PC-3 (cell line): Measurements from ENCODE around the gene NEMP2. TPM values are rescaled to one million over a fixed set of nuclear protein-coding genes. Genes with fewer than 3 reads are reported as not detected.

Experiments used
- ATAC-seq: fragments of 200-7000 bp; cut with Tn5 transposase; 2 replicates; pipeline ENCODE4 v1.9.1; 2020; ENCODE audit warnings: mild to moderate bottlenecking, moderate library complexity
- BruUV-seq: library from RNA; stranded (reverse); fragments of 400-500 nt; replicated peaks from 2 replicates; lab custom pipeline; 2021; lab: Mats Ljungman, UMichigan
- CTCF ChIA-PET: fragments of 300-600 bp; sonication (Branson Sonifier 250); formaldehyde crosslinking; loops from one replicate; lab custom pipeline; 2022; ENCODE audit warnings: antibody characterized with exemption; lab: Charles Lee
- POLR2A ChIA-PET: fragments of 300-600 bp; sonication (Branson Sonifier 250); formaldehyde crosslinking; loops from one replicate; lab custom pipeline; 2022; ENCODE audit warnings: antibody characterized with exemption; ENCODE audit not compliant: unreplicated experiment; lab: Charles Lee
- DNase-seq: peaks from one replicate; pipeline ENCODE4 v3.0.0-alpha.2; 2015
- H2AFZ ChIP-seq: fragments of 300-600 bp; sonication (generic); 2 replicates; pipeline ENCODE4 v1.6.0; 2016; ENCODE audit warnings: antibody characterized with exemption, low read length
- H3F3A ChIP-seq: fragments of 300-600 bp; sonication (generic); one replicate; pipeline ENCODE4 v1.6.0; 2017; ENCODE audit warnings: antibody characterized with exemption, low read length, control low read depth, mild to moderate bottlenecking; ENCODE audit not compliant: unreplicated experiment
- H3K27ac ChIP-seq: fragments of 300-600 bp; sonication (generic); 2 replicates; pipeline ENCODE4 v1.5.1; 2016; ENCODE audit warnings: mild to moderate bottlenecking, low read length
- H3K27me3 ChIP-seq: fragments of 300-600 bp; sonication (generic); 2 replicates; pipeline ENCODE4 v1.6.1; 2016; ENCODE audit warnings: low read length, mixed read lengths
- H3K36me3 ChIP-seq: fragments of 300-600 bp; sonication (generic); 2 replicates; pipeline ENCODE4 v1.6.1; 2016; ENCODE audit warnings: low read depth, mixed run types, low read length, mixed read lengths
- H3K4me1 ChIP-seq: fragments of 300-600 bp; sonication (generic); 2 replicates; pipeline ENCODE4 v1.5.1; 2016; ENCODE audit warnings: low read length; ENCODE audit not compliant: insufficient read depth
- H3K4me2 ChIP-seq: fragments of 300-600 bp; sonication (generic); 2 replicates; pipeline ENCODE4 v1.6.0; 2016; ENCODE audit warnings: low read length
- H3K4me3 ChIP-seq: fragments of 300-600 bp; sonication (generic); 2 replicates; pipeline ENCODE4 v1.5.1; 2016; ENCODE audit warnings: mild to moderate bottlenecking, low read length, mixed read lengths
- H3K79me2 ChIP-seq: fragments of 300-600 bp; sonication (generic); 2 replicates; pipeline ENCODE4 v1.6.1; 2017; ENCODE audit warnings: low read length, mixed read lengths
- H3K9ac ChIP-seq: fragments of 300-600 bp; sonication (generic); 2 replicates; pipeline ENCODE4 v1.6.0; 2016; ENCODE audit warnings: mild to moderate bottlenecking, low read length
- H3K9me2 ChIP-seq: fragments of 300-600 bp; sonication (generic); replicated peaks from 2 replicates; pipeline ENCODE4 v1.6.1; 2016; ENCODE audit warnings: mixed run types, low read length, mixed read lengths
- H3K9me3 ChIP-seq: fragments of 300-600 bp; sonication (generic); 2 replicates; pipeline ENCODE4 v1.6.1; 2016; ENCODE audit warnings: low read length, mixed read lengths
- H4K20me1 ChIP-seq: fragments of 300-600 bp; sonication (generic); 2 replicates; pipeline ENCODE4 v1.6.1; 2016; ENCODE audit warnings: low read length, mixed read lengths
- EZH2 ChIP-seq: fragments of 300-600 bp; sonication (generic); IDR thresholded peaks from one replicate; pipeline ENCODE4 v1.6.1; 2017; ENCODE audit warnings: antibody characterized with exemption, mild to moderate bottlenecking, low read length; ENCODE audit not compliant: unreplicated experiment
- EZH2phosphoT487 ChIP-seq: fragments of 300-600 bp; sonication (generic); IDR thresholded peaks from 2 replicates; pipeline ENCODE4 v1.6.1; 2018; ENCODE audit warnings: mild to moderate bottlenecking, antibody characterized with exemption, low read length, borderline replicate concordance
- intact Hi-C: fragments of 100-400 bp; cut with micrococcal nuclease; formaldehyde crosslinking; loops from 2 replicates; pipeline ENCODE4 v1.9.0; 2023
- total RNA-seq: library from RNA; depleted of rRNA; stranded (reverse); fragments of >200 nt; gene quantifications from 2 replicates; pipeline ENCODE4 v1.2.3, GENCODE V29; 2014
- TF ChIP-seq, protein P1 (sequence below): fragments of 300-600 bp; sonication (generic); conservative IDR thresholded peaks from 2 replicates; pipeline ENCODE4 v1.5.1; 2017; ENCODE audit warnings: antibody characterized with exemption, low read depth, mild to moderate bottlenecking, low read length

The NEMP2 gene
- total RNA-seq, 1 experiment from 2014 or later, result 3.8 TPM

GRCh38 chr2:190579915-190580846, 45.7 kb upstream of the NEMP2 start:
- DNase-seq (no peak), ATAC-seq (no peak)
- TF ChIP-seq EZH2phosphoT487 (no peak), EZH2 (no peak)
- TF ChIP-seq, protein P1, sequence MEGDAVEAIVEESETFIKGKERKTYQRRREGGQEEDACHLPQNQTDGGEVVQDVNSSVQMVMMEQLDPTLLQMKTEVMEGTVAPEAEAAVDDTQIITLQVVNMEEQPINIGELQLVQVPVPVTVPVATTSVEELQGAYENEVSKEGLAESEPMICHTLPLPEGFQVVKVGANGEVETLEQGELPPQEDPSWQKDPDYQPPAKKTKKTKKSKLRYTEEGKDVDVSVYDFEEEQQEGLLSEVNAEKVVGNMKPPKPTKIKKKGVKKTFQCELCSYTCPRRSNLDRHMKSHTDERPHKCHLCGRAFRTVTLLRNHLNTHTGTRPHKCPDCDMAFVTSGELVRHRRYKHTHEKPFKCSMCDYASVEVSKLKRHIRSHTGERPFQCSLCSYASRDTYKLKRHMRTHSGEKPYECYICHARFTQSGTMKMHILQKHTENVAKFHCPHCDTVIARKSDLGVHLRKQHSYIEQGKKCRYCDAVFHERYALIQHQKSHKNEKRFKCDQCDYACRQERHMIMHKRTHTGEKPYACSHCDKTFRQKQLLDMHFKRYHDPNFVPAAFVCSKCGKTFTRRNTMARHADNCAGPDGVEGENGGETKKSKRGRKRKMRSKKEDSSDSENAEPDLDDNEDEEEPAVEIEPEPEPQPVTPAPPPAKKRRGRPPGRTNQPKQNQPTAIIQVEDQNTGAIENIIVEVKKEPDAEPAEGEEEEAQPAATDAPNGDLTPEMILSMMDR, result no peak
- Histone ChIP-seq H3K27ac (peak overlapping the region; percentile 97), H3K9ac (peak overlapping the region; percentile 85), H3K79me2 (no peaks in the 10 kb centered on the region), H3K4me1 (peaks cover 41% of the 10 kb centered on the region), H3K9me2 (no peaks in the 10 kb centered on the region), H3K4me2 (peak overlapping the region; percentile 73; the same call in 1 of the 2 replicates), H3K27me3 (no peaks in the 10 kb centered on the region), H3K4me3 (no peak overlapping the region), H3K36me3 (no peaks in the 10 kb centered on the region), H4K20me1 (no peaks in the 10 kb centered on the region), H3F3A (peaks cover 4% of the 10 kb centered on the region), H3K9me3 (no peaks in the 10 kb centered on the region), H2AFZ (no peak overlapping the region)
- BruUV-seq, result no TSS peak
- POLR2A ChIA-PET, result interaction anchor here (0.7 kb wide), 1 partner anchor 80 kb away, joined by 5 read pairs; no protein-coding TSS in a partner anchor
- CTCF ChIA-PET, result interaction anchor here (0.6 kb wide), 1 partner anchor 816 kb away, joined by 3 read pairs; no protein-coding TSS in a partner anchor
- intact Hi-C loops, result loop anchor here (2.0 kb wide), 2 partner anchors 27 to 111 kb away; no protein-coding TSS in a partner anchor

GRCh38 chr2:190579058-190579410, 44.5 kb upstream of the NEMP2 start:
- BruUV-seq, result TSS peak; percentile 98
- H3K79me2 ChIP-seq, result no peaks in the 10 kb centered on the region
- POLR2A ChIA-PET, result interaction anchor here (1.0 to 1.4 kb wide), 2 partner anchors 69 to 71 kb away, joined by 5 to 8 read pairs; no protein-coding TSS in a partner anchor
- H2AFZ ChIP-seq, result peak overlapping the region; percentile 33
- H3K4me3 ChIP-seq, result peak overlapping the region; percentile 20; the same call in 1 of the 2 replicates
- H4K20me1 ChIP-seq, result no peaks in the 10 kb centered on the region
- no peak for TF ChIP-seq EZH2phosphoT487
- TF ChIP-seq, protein P1, result no peak
- no peaks in the 10 kb centered on the region for H3K27me3 ChIP-seq
- intact Hi-C loops, result loop anchor here (2.0 kb wide), 2 partner anchors 28 to 110 kb away; no protein-coding TSS in a partner anchor
- DNase-seq, result no peak
- H3K4me2 ChIP-seq, result peak overlapping the region; percentile 73
- H3K4me1 ChIP-seq, result peaks cover 41% of the 10 kb centered on the region
- H3F3A ChIP-seq, result peaks cover 4% of the 10 kb centered on the region
- CTCF ChIA-PET, result no interaction called here
- H3K9me3 ChIP-seq, result no peaks in the 10 kb centered on the region
- ATAC-seq, result no peak
- H3K36me3 ChIP-seq, result no peaks in the 10 kb centered on the region
- H3K27ac ChIP-seq, result peak overlapping the region; percentile 97
- no peaks in the 10 kb centered on the region for H3K9me2 ChIP-seq
- peak overlapping the region; percentile 85 for H3K9ac ChIP-seq
